ENCODE results near the gene ERC1.
"Not testable (repeated sequence)": the region's sequence is repeated elsewhere in the genome, so short reads cannot be mapped to it uniquely, and the experiment has no call there.

Gene ERC1

DNA sequence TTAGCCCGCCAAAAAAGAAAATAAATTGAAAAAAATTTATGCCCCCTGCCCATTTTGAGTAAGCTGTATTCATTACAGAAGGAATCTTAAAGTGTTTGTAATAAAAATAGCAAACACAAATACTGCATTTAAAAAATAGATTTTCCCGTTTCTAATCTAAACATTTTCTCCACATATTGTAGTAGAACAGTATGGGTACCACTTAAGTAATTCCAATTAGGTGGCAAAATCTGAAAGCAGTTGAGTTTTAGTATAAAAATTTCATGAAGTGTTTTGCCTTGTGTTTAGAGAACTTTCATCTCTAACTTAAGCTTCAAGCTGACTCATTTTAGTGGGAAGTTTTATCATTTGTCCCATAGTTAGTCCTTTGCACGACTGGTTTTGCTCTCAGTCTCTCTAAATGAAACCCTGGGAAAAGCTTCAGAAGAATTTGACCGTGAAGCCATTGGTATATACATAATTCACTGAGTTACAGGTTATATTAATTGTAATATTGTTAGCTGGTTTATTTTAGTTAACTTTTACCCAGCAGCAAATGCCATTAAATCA lies 214.6 kb downstream of the ERC1 start:
- H3K4me3 ChIP-seq (replicated peaks in 1 of 2; ENCODE audit: low read depth in 2 of 2, low read length in 2 of 2), result no peak overlapping the region
- DNase-seq (ENCODE audit: low read depth in 2 of 2), result peak in 1 of 2 donors; percentile 53
- TF ChIP-seq CTCF (IDR thresholded peaks at IDR 0.05; ENCODE audit: low read depth, low read length), result no peak

DNA sequence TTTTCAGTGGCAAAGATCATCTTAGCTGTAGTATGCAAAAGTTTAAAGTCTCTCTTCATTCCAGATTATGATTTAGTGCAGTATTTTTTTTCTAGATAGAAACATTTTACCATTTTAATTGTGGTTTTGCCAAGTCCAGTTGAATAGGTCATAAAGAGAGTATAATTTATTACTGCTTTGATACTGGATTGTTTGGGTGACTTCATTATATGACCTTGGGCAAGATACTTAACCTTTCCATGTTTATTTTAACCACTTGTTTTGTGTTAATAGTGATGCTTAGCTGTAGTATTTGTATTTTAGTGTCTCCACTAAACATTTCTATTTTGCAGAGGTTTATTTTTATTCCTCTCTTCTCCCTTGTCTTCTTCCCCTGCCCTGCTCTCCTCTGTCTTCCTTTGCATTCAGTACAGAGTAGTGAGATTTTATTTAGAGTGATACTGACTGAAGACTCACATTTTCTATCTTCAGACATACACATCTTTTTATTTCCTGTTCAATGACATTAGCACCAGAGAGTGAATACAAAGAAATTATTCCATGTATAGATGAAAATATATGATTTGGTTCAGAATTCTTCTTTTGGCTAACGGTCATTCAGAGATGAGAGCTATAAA lies 215.2 kb downstream of the ERC1 start:
- TF ChIP-seq CTCF (IDR thresholded peaks at IDR 0.05; ENCODE audit: low read depth, low read length), result no peak
- DNase-seq (ENCODE audit: low read depth in 2 of 2), result no peak
- no peak overlapping the region for H3K4me3 ChIP-seq (replicated peaks in 1 of 2; ENCODE audit: low read depth in 2 of 2, low read length in 2 of 2)

DNA sequence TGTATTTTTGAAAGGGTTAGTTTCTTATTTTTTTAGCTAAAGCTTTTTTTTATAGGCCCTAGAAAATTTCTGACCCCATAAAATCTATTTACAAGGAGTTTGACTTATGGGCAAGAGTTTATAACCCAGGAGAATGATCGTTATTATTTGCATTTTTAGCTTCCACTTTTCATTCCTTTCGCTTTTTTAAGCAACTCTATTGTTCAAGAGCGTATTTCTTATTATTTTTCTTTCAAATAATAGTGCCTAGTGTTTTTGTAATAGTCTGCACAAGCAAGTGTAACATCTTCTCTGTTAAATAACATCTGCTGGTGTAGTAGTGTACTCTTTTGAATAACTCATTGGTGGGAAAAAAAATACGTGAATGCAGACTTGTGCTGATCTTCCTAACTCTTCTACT lies 216.3 kb downstream of the ERC1 start:
- no peak overlapping the region for H3K4me3 ChIP-seq (replicated peaks in 1 of 2; ENCODE audit: low read depth in 2 of 2, low read length in 2 of 2)
- TF ChIP-seq CTCF (IDR thresholded peaks at IDR 0.05; ENCODE audit: low read depth, low read length), result no peak

DNA sequence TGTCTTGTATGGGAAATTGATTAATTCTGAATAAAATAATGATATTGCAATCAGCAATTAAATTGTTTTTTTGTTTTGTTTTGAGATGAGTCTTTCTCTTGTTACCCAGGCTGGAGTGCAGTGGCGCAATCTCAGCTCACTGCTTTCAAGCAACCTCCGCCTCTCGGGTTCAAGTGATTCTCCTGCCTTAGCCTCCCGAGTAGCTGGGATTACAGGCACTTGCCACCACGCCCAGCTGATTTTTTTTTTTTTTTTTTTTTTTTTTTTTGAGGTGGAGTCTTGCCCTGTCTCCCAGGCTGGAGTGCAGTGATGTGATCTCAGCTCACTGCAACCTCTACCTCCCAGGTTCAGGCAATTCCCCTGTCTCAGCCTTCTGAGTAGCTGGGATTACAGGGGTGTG lies 217.7 kb downstream of the ERC1 start:
- not testable (repeated sequence) for H3K4me3 ChIP-seq (replicated peaks in 1 of 2; ENCODE audit: low read depth in 2 of 2, low read length in 2 of 2); DNase-seq (ENCODE audit: low read depth in 2 of 2)

More for the DNA sequence above, 216.3 kb downstream of the ERC1 start:
- DNase-seq (ENCODE audit: low read depth in 2 of 2), result no peak

DNA sequence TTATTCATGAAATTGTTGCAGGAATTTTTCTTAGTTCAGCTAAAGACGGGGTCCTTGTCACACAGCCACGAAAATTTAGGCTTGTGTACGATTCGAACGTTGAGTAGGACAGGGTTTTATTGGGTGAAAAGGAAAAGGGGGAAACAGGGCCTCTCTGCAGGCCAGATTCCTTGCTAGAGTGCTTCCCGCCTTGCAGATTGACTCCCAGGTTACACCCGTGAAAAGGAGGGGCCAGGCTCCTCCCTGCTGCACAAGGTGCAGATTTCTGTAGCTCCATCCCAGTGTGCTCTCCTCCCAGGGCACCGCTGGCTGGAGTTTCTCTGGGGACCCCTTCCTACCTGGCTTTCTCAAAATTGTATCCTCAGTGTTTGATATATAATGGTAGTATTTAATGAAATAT lies 221.5 kb downstream of the ERC1 start:
- TF ChIP-seq CTCF (IDR thresholded peaks at IDR 0.05; ENCODE audit: low read depth, low read length), result no peak
- H3K4me3 ChIP-seq (replicated peaks in 1 of 2; ENCODE audit: low read depth in 2 of 2, low read length in 2 of 2), result no peak overlapping the region
- no peak for DNase-seq (ENCODE audit: low read depth in 2 of 2)

- no peak for TF ChIP-seq CTCF (IDR thresholded peaks at IDR 0.05; ENCODE audit: low read depth, low read length)
- no peak overlapping the region for H3K4me3 ChIP-seq (replicated peaks in 1 of 2; ENCODE audit: low read depth in 2 of 2, low read length in 2 of 2)
- no peak for DNase-seq (ENCODE audit: low read depth in 2 of 2)
These were observed 222.2 kb downstream of the ERC1 start for GRCh38 chr12:1213205-1213604.

DNA sequence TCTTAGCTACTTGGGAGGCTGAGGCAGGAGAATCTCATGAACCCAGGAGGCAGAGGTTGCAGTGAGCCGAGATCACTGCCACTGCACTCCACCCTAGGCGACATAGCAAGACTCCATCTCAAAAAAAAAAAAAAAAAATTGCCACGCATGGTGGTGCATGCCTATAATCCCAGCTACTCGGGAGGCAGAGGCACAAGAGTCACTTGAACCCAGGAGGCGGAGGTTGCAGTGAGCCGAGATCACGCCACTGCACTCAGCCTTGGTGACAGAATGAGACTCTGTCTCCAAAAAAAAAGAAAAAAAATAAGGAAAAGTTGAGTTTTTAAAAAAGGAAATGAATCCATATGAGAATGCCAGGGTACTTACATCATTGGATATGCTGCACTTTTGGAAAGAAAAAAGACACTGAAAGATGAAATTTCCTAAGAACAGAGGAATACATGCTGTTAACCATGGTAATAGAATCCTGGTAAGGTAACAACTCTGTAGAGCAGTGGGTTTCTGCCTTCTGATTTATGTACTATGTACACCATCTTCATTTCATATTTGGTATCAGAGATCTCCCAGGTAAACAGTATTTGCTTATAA lies 222.7 kb downstream of the ERC1 start:
- TF ChIP-seq CTCF (IDR thresholded peaks at IDR 0.05; ENCODE audit: low read depth, low read length), result no peak

More for the DNA sequence above, 222.7 kb downstream of the ERC1 start:
- no peak for DNase-seq (ENCODE audit: low read depth in 2 of 2)
- H3K4me3 ChIP-seq (replicated peaks in 1 of 2; ENCODE audit: low read depth in 2 of 2, low read length in 2 of 2), result no peak overlapping the region

All from cardiac fibroblast (primary cell).